HG03095 (cell line): ENCODE data around the gene CHMP3.
"Not testable (repeated sequence)": the region's sequence is repeated elsewhere in the genome, so short reads cannot be mapped to it uniquely, and the experiment has no call there.

Source experiments
- ATAC-seq: cut with Tn5 transposase; IDR thresholded peaks from one replicate; pipeline ENCODE4 v1.9.1; 2021; ENCODE audit warnings: moderate library complexity; ENCODE audit not compliant: unreplicated experiment

Gene CHMP3

DNA sequence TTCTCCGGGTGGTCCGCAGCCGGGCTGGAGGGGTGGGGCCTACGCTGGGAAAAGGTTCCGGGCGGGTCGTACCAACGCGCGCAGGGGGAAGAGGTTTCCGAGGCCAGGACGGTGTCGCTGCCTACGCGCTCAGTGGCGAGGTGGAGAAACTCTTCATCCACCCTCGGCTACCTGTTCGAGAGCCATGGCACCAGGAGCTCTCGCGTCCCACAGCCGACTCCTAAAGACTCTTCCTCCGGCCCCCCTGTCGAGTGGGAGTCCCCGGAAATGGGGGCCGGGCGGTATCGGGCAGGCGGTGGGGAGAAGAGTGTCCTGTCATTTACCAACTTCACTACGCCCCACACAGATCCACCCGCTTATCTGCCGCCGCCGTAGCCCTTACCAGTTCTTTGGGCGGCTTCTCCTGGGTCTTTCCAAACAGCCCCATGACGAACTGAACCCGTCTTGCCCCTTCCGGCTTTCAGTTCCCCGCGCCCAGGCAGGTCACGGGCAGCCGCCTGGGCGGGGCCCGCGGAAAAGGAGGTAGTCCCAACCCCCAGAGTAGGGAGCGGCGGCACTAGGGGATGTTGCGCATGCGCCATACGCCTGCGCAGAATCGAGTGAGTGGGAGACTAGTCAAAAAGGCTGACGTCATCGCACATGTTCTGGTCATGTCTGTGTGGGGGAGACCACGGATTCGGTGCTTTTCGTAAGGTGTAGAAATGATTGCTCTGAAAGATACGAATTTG, at the start of gene CHMP3:
Gene CHMP3 (minus strand): TSS at position 522 of the 728 bp plus-strand sequence. CDS start 95 bp downstream, at position 427.
- ATAC-seq = peak; percentile 86

DNA sequence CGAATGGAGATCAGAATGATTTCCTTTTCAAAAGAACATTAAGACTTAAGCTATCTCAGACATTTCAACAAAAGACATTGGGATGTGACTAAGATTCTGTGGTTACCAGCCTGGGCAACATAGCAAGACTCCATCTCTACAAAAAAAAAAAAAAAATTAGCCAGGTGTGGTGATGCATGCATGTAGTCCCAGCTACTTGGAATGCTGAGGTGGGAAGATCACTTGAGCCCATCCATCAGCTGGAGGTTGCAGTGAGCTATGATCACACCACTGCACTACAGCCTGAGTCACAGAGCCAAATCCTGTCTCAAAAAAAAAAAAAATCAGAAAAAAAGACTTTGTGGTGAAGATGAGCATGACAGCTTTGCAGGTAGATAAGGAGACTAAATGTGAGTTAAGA, 47.6 kb upstream of the CHMP3 start:
- no peak for ATAC-seq

DNA sequence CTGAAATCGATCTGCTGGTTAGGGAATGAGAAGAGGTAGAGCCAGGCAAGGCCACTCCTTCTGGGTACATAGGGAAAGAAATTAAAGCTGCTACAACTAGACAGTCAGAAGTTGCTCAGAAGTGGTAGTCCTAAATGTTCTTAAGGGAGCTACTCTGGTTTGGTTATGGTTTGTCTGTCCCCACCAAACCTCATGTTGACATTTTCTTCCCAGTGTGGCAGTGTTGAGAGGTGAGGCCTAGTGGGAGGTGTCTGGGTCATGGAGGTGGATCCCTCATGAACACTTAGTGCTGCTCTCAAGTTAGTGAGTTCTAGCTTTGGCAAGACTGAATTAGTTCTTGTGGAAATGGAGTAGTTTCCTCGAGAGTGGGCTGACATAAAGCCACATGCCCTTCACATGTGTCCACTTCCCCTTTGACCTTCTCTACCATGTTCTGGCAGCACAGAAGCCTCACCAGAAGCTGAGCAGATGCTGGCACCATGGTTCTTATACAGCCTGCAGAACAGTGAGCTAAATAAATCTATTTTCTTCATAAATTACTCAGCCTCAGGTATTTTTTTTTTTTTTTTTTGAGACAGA, 45.7 kb upstream of the CHMP3 start:
- no peak for ATAC-seq

DNA sequence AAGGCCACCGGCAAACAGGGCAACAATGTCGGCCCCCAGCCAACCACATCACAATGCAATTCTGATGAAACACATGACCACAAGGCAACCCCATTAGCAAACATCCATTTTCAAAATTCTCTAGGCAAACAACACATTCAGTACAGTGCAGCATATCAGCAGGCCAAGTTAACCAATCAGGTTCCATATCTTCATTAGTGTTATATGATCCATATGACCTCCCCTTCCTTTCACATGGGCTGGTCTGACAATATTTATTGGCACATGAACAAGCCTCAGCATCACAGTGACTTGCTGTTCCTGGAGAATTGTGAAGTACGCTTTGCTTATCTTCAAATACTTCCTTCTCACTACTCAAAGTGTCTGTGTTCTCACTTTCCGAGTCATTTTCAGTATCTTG, 40.7 kb upstream of the CHMP3 start:
- no peak for ATAC-seq

DNA sequence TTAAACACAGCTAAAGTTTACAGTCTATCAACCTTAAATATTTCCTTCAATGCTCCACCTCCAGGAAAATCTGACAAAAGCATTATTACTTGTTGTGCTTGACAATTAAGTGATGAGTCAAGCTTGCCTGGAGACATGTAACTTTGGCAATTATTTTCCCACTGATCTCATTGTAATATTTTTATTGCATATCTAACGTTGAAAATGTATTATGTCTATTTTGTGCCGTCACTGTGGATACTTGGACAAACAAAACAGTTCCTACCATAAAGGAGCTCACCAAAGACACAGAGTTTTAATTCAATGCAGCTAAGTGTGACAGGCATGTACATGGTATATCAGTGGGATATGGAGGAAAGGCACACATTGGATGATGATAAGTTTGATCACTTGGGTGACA, 35.7 kb upstream of the CHMP3 start:
- ATAC-seq = no peak

DNA sequence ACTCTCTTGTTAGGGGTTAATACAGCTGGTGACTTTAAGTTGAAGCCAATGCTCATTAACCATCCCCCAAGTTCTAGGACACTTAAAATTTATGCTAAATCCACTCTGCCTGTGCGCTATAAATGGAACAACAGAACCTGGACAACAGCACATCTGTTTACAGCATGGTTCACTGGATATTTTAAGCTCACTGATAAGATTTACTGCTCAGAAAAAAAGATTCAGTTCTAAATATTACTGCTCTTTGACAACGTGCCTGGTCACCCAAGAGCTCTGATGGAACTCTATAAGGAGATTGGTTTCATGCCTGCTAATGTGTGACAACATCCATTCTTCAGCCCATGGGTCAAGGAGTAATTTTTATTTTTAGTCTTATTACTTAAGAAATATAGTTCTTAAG, 32.9 kb upstream of the CHMP3 start:
- no peak for ATAC-seq

DNA sequence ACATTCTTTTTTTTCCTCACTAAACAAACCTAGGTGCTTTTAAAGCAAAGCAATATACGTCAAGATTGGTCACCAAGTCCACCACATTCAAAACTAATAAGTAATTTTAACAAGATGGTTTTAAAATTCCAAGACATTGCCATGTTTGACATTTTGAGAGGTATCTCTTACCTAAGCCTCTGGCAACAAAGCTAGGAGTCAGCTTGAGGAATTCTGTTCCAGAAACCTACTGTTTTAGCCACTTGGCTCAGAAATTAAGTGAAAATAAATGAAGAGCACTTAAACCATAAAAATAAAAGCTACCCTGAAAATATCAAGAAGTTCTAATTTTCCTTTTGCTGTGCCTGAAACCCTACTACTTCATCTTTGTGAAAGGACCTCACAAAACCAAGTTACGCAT, 30.0 kb upstream of the CHMP3 start:
- ATAC-seq = no peak

DNA sequence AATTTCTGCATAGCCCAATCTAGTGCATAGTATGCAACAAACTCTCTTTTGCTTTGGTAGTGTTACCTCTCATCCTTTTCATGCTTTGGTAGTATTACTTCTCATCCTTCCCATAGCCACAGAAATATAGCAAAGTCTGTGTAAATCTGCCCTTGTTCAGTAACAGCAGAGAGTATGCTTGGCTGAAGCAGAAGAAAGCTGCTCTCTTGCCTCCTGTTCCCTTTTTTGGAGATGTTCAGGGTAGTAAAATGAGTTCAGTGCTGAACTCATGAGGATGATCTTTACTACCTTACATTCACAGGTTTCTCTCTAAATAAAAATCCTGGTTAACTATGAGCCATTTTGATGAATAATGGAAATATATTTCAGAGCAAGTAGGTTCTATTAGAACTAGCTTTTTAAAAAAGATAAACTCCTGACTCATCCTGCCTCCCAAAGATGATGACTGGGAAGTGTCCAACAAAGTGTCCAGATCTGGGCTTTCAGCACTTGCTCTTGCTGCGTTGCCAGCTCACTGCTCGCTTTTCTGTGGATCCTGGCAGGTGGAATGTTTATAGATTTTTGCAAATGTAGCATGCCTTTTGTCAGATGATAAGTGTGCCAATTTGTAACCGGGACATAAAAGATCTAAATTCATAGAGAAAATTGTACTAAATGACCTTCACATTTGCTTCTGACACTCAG, 29.4 kb upstream of the CHMP3 start:
- ATAC-seq = no peak

DNA sequence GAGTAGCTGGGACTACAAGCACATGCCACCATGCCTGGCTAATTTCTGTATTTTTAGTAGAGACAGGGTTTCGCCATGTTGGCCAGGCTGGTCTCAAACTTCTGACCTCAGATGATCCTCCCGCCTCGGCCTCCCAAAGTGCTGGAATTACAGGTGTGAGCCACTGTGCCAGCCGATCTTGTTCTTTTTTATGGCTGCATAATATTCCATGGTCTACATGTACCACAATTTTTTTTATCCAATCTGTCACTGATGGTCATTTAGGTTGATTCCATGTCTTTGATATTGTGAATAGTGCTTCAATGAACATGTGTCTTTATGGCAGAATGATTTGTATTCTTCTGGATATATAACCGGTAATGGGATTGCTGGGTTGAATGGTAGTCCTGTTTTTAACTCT, 26.5 kb upstream of the CHMP3 start:
- ATAC-seq = not testable (repeated sequence)

DNA sequence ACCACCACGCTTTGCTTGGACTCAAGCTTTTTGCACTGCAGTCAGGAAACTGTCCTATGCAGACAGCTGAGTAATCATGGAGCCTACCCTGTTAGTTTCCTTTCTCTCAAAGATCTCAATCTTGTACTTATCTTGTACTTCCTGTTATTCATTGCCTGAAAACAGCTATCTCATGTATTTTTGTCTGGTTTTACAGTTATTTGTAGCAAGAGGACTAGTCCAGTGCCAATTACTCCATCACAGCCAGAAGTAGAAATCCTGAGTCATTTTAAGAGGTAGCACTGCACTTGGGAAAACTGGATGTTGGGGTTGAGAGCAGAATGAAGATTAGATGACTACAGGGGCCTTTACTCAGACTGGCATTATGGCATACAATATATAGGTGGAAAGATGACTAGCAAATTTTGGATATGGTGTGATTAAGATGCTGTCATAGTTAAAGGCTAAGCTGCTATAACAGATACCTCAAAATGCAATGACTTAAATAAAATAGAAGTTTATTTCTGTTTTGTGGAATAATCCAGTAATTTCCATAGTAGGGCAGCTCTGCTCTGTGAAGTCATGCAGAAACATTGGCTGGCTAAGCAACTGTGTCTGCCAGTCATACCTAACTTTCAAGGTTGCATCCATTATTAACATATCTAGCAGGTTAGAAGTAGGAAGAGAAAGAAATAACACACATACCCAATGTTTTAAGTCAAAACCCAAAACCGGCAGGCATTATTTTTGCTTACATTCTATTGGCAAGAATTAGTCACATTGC, 21.1 kb upstream of the CHMP3 start:
- ATAC-seq = peak; percentile 75

DNA sequence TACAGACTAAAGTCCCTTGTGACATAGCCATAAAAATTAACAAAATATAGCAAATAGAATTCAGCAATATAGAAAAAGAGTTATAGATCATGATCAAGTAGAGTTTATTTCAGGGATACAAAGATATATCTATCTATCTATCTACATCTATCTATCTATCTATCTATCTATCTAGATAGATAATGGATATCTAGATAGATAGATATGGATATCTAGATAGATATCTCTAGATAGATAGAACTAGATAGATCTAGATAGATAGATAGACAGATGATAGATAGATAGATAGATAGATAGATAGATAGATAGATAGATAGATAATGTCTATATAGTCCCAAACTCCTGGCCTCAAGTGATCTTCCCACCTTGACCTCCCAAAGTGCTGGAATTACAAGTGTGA, 17.3 kb upstream of the CHMP3 start:
- ATAC-seq = no peak

DNA sequence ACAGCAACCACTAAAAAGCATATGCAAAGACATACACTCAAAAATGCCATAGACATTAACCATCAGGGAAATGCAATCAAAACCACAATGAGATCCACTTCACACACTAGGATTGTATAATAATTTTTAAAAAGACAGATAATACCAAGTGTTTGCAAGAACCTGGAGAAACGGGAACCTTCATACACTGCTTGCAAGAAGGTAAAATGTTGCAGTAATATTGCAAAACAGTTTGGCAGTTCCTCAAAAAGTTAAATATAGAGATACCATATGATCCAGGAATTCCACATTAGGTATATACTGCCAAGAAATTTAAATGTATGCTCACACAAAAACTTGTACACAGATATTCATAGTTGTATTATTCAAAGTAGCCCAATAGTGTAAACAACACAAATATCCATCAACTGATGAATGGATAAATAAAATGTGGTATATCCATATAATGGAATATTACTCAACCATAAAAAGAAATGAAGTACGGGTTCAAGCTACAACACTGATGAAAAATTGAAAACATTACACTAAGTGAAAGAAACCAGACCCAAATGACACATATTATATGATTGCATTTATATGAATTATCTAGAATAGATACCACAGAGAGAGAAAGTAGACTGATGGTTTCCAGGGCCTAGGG, 14.7 kb upstream of the CHMP3 start:
- ATAC-seq = no peak

DNA sequence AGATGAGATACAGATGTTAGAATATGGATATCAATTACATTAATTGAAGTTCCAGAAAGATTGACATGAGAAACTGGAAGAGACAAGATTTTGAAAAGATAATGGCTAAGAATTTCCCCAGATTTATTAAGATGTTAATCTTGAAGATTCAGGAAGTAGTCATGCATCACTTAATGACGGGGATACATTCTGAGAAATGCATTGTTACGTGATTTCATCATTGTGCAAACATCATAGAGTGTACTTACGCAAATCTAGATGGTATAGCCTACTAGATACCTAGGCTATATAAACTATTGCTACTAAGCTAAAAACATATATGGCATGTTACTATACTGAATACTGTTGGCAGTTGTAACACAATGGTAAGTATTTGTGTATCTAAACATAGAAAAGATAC, 6.8 kb upstream of the CHMP3 start:
- ATAC-seq = no peak

DNA sequence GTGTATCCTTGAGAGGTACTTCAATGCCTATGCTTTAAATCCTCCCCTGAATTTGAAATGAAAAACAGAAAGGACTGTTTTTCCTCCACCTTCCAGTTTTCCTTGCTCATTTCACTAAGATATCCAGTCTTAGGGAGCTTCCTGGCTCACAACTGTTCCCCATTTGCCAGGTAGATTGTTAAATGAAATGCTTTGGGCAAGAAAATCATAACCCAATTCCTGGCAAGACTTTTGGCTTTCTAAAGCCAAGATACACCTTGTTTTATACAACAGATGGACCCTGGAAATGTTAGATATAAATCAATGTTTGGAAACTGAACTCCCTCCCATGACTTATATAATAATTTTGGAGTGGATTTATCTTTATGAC, 3.6 kb upstream of the CHMP3 start:
- ATAC-seq = no peak

DNA sequence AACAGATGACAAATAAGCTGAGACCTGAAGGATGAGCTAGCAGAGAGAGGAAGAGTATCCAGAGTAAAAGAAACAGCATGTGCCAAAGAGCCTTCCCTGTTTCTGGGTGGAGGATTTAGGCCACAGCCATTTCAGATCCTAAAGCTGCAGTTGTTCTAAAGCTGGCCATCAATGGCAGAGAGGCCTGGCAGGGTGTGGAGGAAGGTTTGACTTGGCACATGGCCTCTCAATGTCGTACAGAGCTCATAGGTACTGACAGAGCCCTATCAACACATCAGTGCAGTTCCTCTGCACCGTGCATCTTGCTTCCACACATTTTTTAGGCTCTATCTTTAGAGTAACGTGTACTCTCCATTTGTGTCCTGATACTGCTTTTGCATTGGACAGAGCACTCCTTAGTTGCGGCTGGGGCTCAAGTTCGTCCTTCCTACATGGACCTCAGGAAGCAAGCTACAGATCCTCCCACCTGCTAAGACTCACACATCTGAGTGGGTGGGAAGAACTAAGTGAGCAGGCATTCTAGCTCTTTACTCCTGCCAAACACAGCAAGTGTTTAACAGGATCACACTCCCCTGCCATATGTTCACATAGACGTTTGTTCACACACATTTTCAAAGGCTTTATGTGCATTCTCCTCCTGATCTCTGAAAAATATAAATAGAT, 3.0 kb upstream of the CHMP3 start:
- ATAC-seq = no peak

DNA sequence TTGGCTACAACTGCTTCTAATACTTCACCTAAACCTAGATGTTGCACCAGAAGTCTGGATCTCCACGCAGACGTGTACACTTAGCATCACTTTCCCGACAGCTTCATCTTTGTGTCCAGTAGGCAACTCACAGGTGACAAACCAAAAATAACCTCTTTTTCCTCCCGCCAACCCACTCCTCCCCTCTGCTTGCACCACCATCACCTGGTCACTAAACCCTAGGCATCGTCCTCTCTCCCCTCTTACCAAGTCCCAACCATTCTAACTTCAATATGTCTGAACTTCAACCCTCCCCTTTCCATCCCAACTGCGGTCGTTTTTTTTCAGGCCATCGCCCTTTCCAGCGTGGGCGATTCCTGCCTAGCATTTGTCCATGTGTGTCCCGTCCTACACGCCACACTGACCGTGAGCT, 413 bp upstream of the CHMP3 start:
- no peak for ATAC-seq

DNA sequence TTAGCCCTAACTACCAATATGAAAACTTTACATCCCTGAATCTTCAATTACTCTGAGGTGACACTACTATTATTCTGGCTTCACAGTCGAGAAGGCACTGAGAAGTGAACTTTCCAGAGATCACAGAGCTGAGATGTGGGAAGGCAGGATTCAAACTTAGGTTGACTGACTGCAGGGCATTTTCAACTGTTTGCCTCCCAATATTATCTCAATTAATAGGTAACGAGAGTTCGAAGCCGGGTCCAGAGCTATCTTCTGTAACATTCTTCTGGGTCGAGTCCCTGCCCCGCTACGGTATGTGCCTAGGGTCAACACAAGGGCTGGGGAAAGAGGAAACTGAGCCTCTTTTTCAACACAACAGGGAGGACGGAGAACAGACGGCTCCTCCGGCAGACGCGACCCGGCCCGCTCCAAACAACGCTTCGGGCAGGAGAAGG, 740 bp downstream of the CHMP3 start:
- no peak for ATAC-seq

DNA sequence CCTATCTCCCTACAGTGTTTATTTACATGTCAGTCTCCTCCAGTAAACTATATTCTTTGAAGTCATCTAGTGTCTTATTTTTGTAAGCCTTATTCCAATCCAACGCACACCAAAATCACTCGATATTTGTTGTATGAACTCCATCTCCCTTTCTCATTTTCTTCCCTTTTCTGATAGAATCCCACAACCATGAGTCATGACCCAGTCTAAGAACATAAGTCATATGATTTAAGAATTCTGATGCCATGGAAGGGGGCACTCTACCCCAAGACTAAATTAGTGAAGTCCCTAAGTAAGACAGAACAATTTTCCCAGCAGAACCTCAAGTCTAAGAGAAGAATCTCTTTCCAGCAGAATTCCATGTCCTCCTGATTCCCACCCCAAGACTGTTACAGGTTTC, 5.4 kb downstream of the CHMP3 start:
- no peak for ATAC-seq

DNA sequence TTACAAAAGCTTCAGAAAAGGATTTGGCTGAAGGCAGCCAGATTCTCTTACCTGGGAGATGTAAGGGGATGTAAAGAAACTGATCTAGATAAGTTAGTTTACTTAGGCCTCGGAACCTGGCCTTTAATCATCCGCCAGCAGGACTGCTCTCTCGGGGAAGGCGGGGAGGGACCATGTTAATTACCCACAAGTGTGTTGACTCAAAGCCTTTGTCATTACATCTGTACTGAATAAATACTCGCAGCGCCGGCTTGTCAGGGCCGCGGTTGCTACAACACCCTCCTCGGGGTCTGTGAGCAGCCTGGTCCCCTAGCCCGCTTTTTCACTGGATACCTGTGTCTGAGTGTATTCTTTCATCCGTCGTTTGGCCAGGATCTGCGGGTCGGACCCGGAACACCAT, 6.7 kb downstream of the CHMP3 start:
- no peak for ATAC-seq

DNA sequence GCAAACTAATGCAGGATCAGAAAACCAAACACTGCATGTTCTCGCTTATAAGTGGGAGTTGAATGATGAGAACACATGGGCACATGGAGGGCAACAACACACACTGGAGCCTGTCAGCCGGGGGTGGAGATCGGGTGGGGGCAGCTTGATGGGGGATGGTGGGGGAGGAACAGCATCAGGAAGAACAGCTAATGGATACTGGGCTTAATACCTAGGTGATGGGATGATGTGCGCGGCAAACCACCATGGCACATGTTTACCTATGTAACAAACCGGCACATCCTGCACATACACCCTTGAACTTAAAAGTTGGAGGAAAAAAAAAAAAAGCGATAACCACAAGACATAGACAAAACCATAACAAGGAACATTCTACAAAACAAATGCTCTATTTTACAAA, 10.4 kb downstream of the CHMP3 start:
- no peak for ATAC-seq
